ENCODE results near the gene RIC8A. TPM values are rescaled to one million over a fixed set of nuclear protein-coding genes. Genes with fewer than 3 reads are reported as not detected.
"Not testable (repeated sequence)": the region's sequence is repeated elsewhere in the genome, so short reads cannot be mapped to it uniquely, and the experiment has no call there.

Gene RIC8A
- total RNA-seq (100 to 1,000 TPM in 1 of 4 donors, 10 to 100 TPM in 3; 73.7 to 103 (median 86.8) TPM), polyA plus RNA-seq (10 to 100 TPM; 39.6 to 69.1 (median 47.9) TPM)

DNA sequence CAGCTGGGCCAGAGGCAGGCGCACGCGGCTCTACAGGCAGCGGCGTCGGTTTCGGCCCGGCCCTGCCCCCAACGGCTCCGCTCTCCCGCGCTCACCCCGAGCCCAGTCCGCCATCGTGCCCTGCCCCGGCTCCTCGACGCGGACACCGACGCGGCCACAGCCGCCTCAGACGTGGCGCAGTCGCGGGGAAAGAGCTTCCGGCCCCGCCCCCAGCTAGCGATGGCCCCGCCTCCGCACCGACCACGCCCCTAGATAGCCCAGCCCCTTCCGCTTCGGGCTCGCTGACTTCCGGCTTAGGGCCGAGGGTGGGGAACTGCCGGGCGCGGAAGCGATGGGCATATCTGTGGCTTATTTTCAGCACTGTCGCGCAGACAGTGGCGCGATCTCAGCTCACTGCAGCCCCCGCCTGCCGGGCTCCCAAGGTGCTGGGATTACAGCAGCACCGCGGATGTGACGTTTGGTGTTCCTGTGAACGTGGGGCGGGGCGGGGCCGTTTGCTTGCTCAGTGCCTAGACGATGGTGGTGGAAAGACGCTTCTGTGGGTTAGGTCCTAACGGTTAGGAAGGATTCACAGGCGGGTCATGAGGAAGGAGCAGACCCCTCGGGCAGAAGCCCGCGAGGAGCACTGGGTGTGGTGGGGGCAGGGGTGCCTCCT, at the start of gene RIC8A, which contains the start of gene BET1L:
RIC8A (plus strand) TSS at position 501 of the 655 bp plus-strand sequence. CDS start 1,147 bp downstream, outside the sequence.
BET1L (minus strand) TSS at position 192 of the 655 bp plus-strand sequence; CDS start at position 114, 78 bp downstream.
- 0% methylated on average over 63 of the region's 63 CpGs for WGBS, 2 donors
- H3K27ac ChIP-seq: peak within 1 kb of the TSS; percentile 96 to 100 (median 98)
- H3K4me3 ChIP-seq: peak within 1 kb of the TSS; percentile 85 to 98 (median 90)
- TF ChIP-seq EP300 (IDR thresholded peaks at IDR 0.05): peak in 1 of 4 donors; percentile 65
- TF ChIP-seq POLR2AphosphoS5 (IDR thresholded peaks at IDR 0.05): peak; percentile 94 to 97 (median 96)
- TF ChIP-seq, protein P1, sequence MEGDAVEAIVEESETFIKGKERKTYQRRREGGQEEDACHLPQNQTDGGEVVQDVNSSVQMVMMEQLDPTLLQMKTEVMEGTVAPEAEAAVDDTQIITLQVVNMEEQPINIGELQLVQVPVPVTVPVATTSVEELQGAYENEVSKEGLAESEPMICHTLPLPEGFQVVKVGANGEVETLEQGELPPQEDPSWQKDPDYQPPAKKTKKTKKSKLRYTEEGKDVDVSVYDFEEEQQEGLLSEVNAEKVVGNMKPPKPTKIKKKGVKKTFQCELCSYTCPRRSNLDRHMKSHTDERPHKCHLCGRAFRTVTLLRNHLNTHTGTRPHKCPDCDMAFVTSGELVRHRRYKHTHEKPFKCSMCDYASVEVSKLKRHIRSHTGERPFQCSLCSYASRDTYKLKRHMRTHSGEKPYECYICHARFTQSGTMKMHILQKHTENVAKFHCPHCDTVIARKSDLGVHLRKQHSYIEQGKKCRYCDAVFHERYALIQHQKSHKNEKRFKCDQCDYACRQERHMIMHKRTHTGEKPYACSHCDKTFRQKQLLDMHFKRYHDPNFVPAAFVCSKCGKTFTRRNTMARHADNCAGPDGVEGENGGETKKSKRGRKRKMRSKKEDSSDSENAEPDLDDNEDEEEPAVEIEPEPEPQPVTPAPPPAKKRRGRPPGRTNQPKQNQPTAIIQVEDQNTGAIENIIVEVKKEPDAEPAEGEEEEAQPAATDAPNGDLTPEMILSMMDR (IDR thresholded peaks at IDR 0.05): no peak
- TF ChIP-seq POLR2A (IDR thresholded peaks at IDR 0.05): peak; percentile 92 to 97
- no peaks in the 10 kb centered on the region for H3K27me3 ChIP-seq
- H3K36me3 ChIP-seq: peaks cover 16 to 64% (median 29%) of the 10 kb centered on the region in 4 donors
- peak; percentile 99 for DNase-seq
- peaks cover 0 to 64% (median 47%) of the 10 kb centered on the region in 4 donors for H3K4me1 ChIP-seq
- H3K9me3 ChIP-seq: no peaks in the 10 kb centered on the region
- intact Hi-C loops (cut with DNase I): loop anchor here (1.0 to 5.0 kb wide), 5 partner anchors 29 to 300 kb away; partner anchors contain the start of genes IFITM2, PSMD13, RNH1 and SIRT3

DNA sequence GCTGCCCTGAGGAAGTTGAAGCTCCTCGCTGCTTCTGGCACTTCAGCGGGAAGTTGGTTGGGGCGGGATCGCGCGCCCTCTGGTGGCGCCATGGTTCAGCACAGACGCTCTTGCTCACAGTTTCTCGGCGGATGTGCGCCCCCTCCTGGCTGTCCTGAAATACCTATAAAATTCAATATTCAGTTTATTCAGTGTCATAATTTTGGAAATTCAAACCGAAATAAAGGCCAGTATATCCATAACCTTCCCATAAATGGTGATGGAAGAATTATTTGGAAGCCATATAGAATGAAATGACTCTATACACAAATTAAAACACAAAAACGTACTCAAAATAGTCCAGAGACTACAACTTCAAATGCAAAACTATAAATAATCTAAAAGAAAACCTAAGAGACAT, 27.3 kb upstream of the RIC8A start:
- H3K27ac ChIP-seq; H3K36me3 ChIP-seq; H3K4me1 ChIP-seq; DNase-seq; H3K9me3 ChIP-seq; H3K4me3 ChIP-seq; intact Hi-C loops (cut with DNase I); H3K27me3 ChIP-seq: not testable (repeated sequence)
- TF ChIP-seq, protein P1 (IDR thresholded peaks at IDR 0.05): peak in 1 of 4 experiments; percentile 8
- WGBS, 2 donors: 0% methylated on average over 1 of the region's 13 CpGs; no CpG with 5 or more reads in 1 of the 2 donors

DNA sequence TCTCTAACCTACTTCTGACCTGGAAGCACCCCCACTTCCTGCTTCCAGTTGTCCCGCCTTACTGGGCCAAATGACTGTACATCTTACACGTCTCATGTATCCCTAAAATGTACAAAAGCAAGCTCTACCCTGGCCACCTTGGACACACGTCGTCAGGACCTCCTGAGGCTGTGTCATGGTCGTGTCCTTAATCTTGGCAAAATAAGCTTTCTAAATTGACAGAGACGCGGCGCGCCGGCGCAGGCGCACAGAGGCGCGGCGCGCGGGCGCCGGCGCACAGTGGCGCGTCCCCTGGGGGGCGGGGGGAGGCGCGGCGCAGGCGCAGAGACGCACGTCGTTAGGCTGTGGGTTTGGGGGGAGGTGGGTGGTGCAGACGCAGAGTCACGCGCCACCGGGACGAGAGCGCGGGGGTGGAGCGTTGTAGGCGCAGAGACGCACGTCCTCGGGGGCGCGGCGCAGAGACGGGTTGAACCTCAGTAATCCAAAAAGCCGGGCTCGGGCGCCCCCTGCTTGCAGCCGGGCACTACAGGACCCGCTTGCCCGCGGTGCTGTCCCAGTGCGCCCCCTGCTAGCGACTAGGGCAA, 18.2 kb upstream of the RIC8A start:
- H3K27ac ChIP-seq; H3K9me3 ChIP-seq; H3K36me3 ChIP-seq; H3K4me1 ChIP-seq; H3K27me3 ChIP-seq; H3K4me3 ChIP-seq; DNase-seq; intact Hi-C loops (cut with DNase I): not testable (repeated sequence)
- 85 to 87% methylated on average over 40 of the region's 55 CpGs for WGBS, 2 donors

DNA sequence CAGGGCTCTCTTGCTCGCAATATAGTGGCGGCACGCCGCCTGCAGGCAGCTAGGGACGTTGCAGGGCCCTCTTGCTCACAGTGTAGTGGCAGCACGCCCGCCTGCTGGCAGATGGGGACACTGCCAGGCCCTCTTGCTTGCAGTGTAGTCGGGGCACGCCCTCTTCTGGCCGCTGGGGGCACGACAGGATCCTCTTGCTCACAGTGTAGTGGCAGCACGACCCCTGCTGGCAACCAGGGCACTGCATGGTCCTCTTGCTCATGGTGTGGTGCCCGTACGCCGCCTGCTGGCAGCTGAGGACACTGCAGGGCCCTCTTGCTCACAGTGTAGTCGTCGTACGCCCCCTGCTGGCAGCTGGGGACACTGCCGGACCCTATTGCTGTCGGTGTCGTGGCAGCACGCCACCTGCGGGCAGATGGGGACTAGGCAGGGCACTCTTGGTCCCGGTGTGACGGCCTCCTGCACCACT, 17.6 kb upstream of the RIC8A start:
- H3K9me3 ChIP-seq; H3K4me3 ChIP-seq; H3K36me3 ChIP-seq; H3K27ac ChIP-seq; intact Hi-C loops (cut with DNase I); DNase-seq; H3K4me1 ChIP-seq; H3K27me3 ChIP-seq: not testable (repeated sequence)
- WGBS, 2 donors: 65 to 70% methylated on average over 10 of the region's 25 CpGs

DNA sequence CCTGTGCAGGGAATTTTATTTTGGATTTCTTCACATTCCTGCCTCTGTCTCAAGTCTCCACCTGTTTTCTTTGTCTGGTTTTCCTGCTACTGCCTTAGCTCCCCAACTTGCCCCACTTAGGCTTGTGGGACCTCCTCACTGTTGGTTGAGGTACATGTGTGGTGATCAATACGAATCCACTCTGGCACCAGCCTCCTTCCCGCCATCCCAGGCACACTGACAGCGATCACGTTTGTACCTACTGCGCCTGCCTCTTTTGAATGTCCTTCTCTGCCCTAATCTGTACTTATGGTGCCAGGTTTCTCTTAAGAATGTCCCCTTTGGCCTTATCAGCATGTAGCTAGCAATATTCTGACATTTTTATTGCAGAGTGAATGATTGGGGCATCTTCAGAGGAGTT, 17.0 kb upstream of the RIC8A start:
- H3K36me3 ChIP-seq; H3K27ac ChIP-seq; H3K4me3 ChIP-seq; DNase-seq; H3K4me1 ChIP-seq; H3K27me3 ChIP-seq; H3K9me3 ChIP-seq; intact Hi-C loops (cut with DNase I): not testable (repeated sequence)
- WGBS, 2 donors: 79 to 84% methylated on average over 5 of the region's 5 CpGs

DNA sequence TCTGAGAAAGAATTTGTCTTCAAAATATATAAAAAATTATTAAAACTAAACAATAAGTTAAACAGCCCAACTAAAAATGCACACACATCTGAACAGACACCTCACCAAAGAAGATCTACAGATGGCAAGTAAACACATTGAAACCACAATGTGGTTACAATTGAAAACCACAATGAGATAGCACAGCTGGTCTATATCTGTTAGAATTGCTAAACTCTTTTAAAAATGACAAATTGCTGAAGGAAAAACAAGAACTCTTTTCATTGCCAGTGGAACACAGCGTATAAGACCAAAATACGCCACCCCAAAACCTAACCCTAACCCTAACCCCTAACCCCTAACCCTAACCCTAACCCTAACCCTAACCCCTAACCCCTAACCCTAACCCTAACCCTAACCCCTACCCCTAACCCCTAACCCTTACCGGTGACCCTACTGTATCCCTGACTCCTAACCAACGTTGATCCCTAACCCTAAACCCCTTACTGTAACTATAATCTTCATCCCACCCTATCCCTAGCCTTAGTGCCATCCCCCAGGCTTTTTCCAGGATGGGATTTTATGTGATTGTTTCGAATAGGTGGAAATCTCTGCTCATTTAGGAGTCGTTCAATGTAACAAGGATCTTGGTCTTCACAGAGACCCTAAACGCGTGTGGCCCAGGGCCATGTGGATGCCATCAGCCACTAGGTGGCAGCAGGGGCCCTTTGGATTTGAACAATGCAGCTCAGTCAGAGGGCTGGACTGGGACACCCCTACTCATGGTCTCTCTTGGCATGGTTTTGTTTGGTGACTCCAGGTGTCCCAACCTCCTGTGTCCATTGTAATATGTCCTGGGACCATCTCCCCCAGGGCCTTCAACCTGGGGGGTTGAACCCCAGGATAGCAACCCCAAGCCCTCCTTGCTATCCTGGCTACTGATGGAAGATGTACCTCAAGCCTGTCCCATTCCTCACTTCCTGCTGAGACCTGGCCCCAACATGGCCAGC, 15.7 kb upstream of the RIC8A start:
- H3K9me3 ChIP-seq; H3K27me3 ChIP-seq; H3K27ac ChIP-seq; H3K4me3 ChIP-seq; H3K4me1 ChIP-seq; H3K36me3 ChIP-seq; DNase-seq; intact Hi-C loops (cut with DNase I): not testable (repeated sequence)
- TF ChIP-seq, protein P1 (IDR thresholded peaks at IDR 0.05): peak in 2 of 4 experiments; percentile 21 to 33
- 23 to 62% methylated on average over 4 to 6 of the region's 8 CpGs for WGBS, 2 donors

DNA sequence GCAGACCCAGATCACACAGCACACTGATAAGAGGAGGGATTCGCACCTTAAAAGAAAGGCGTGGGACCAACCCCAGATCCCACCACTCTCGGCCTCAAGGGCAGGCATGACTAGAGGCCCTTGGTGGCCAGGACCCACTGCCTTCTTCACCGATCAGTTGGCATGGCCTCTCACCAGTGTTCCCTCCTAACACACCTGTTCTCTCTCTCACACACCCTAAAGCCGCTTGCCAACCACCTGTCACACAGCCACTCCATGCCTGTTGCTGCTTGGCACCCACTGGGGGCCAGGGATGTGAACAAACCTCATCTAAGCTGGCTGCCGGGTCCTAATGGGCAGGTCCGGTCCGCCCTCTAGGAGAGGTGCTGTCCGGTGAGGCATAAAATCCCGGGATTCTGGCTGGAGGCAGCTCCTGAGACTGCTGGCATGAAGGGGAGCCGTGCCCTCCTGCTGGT, 14.8 kb upstream of the RIC8A start, which contains the start of gene SCGB1C1:
SCGB1C1 (plus strand) TSS at position 405 of the 455 bp plus-strand sequence; CDS start at position 427, 22 bp downstream.
- H3K36me3 ChIP-seq; intact Hi-C loops (cut with DNase I); H3K4me3 ChIP-seq; DNase-seq; H3K4me1 ChIP-seq; H3K9me3 ChIP-seq; H3K27me3 ChIP-seq; H3K27ac ChIP-seq: not testable (repeated sequence)
- WGBS, 2 donors: 70 to 88% methylated on average over 6 to 8 of the region's 11 CpGs

DNA sequence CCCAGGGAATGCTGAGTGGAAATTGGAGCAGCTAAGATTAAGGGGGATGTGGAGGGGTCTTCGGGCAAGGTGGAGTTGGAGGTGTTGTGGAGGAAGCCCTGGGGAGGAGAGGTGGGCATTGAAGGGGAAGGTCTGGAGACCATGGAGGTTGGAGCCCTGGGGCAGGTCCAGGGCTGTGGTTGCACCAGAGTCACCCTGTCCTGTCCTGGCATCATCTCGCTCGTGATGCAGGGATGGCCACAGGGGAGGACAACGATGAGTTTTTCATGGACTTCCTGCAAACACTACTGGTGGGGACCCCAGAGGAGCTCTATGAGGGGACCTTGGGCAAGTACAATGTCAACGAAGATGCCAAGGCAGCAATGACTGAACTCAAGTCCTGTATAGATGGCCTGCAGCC, 14.0 kb upstream of the RIC8A start:
- H3K36me3 ChIP-seq; H3K4me3 ChIP-seq; H3K4me1 ChIP-seq; H3K27ac ChIP-seq; DNase-seq; H3K9me3 ChIP-seq; intact Hi-C loops (cut with DNase I); H3K27me3 ChIP-seq: not testable (repeated sequence)
- WGBS, 2 donors: 64 to 81% methylated on average over 5 of the region's 5 CpGs

Measured in sigmoid colon (tissue), 7 donors.